ENCODE data around the gene UHRF1. TPM values are rescaled to one million over a fixed set of nuclear protein-coding genes. Genes with fewer than 3 reads are reported as not detected.

Gene UHRF1
- total RNA-seq, 4 donors from 2014 or later: 0.46 to 21.8 (median 0.77) TPM; not detected in 1

DNA sequence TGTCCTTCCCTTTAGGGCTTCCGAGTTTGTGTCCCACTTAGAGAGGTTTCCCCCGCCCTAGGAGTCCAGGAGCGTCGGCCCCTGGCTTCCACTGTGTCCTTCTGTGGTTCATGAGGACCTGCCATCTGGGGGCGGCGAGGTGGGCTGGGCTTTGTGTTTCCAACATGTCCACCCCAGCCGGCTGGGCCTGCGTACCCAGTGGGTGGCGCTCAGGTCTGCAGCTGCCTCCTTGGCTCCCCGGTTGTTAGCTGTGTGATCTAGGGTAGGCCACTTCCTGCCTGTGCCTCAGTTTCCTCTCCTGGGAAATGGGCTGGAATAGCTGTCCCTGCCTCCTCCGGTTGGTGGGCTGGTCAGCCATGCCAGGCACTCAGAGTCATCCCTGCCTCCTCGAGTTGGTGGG is 88.0 kb downstream of the UHRF1 start:
- H3K9me3 ChIP-seq: peaks cover 0 to 1% of the 10 kb centered on the region in 2 donors
- TF ChIP-seq POLR2A (IDR thresholded peaks at IDR 0.05) (no peak), CTCF (IDR thresholded peaks at IDR 0.05) (no peak)
- no peak overlapping the region for H3K4me3 ChIP-seq
- no peak overlapping the region for H3K27ac ChIP-seq
- DNase-seq: no peak
- no peaks in the 10 kb centered on the region for H3K4me1 ChIP-seq
- no peaks in the 10 kb centered on the region for H3K36me3 ChIP-seq
- intact Hi-C loops (cut with DNase I; ENCODE audit: low total_unique reads): no loop called here
- H3K27me3 ChIP-seq: no peaks in the 10 kb centered on the region

DNA sequence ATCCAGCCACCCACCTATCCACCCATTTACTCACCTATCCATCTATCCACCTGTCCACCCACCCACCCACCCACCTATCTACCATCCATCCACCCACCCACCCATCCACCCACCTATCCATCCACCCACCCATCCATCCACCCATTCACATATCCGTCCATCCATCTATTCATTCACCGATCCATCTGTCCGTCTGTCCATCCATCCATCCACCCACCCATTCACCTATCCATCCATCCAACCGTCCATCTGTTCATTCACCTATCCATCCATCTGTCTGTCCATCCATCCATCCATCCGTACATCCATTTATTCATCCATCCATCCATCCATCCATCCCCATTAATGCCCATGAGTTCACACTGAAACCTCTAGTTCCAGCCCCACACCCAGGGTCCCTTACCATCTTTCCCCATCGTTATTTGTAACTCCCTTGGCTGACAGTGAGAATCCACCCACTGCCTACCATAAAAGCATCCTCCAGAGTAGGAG is 90.9 kb downstream of the UHRF1 start:
- Histone ChIP-seq H3K9me3 (no peaks in the 10 kb centered on the region), H3K4me1 (no peaks in the 10 kb centered on the region), H3K27me3 (no peaks in the 10 kb centered on the region), H3K4me3 (no peak overlapping the region), H3K27ac (no peak overlapping the region), H3K36me3 (no peaks in the 10 kb centered on the region)
- no peak for DNase-seq
- TF ChIP-seq POLR2A (IDR thresholded peaks at IDR 0.05) (no peak), CTCF (IDR thresholded peaks at IDR 0.05) (no peak)
- intact Hi-C loops (cut with DNase I; ENCODE audit: low total_unique reads): no loop called here

GRCh38 chr19:5001615-5002014 is 92.3 kb downstream of the UHRF1 start:
- Histone ChIP-seq H3K4me3 (no peak overlapping the region), H3K4me1 (no peaks in the 10 kb centered on the region), H3K27ac (no peak overlapping the region), H3K27me3 (no peaks in the 10 kb centered on the region), H3K9me3 (no peaks in the 10 kb centered on the region), H3K36me3 (no peaks in the 10 kb centered on the region)
- intact Hi-C loops (cut with DNase I; ENCODE audit: low total_unique reads): no loop called here
- TF ChIP-seq POLR2A (IDR thresholded peaks at IDR 0.05) (no peak), CTCF (IDR thresholded peaks at IDR 0.05) (peak in 3 of 4 experiments; percentile 18 to 33 (median 27))
- DNase-seq: no peak

DNA sequence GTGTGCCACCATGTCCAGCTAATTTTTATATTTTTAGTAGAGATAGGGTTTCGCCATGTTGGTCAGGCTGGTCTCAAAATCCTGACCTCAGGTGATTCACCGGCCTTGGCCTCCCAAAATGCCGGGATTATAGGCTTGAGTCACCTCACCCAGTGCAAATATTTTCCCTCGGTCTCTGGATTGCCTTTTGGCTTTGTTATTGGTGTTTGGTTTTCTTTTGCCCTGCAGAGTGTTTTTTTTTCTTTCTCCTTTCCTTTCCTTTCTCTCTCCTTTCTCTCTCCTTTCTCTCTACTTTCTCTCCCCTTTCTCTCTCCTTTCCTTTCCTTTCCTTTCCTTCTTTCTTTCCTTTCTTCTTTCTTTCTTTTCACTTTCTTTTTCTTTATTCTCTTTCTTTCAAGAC is 92.8 kb downstream of the UHRF1 start:
- TF ChIP-seq POLR2A (IDR thresholded peaks at IDR 0.05) (no peak), CTCF (IDR thresholded peaks at IDR 0.05) (no peak)
- no peak overlapping the region for H3K4me3 ChIP-seq
- H3K9me3 ChIP-seq: no peaks in the 10 kb centered on the region
- intact Hi-C loops (cut with DNase I; ENCODE audit: low total_unique reads): no loop called here
- H3K4me1 ChIP-seq: no peaks in the 10 kb centered on the region
- no peaks in the 10 kb centered on the region for H3K36me3 ChIP-seq
- DNase-seq: no peak
- H3K27ac ChIP-seq: no peak overlapping the region
- H3K27me3 ChIP-seq: no peaks in the 10 kb centered on the region

- Histone ChIP-seq H3K9me3 (no peaks in the 10 kb centered on the region), H3K27ac (no peak overlapping the region)
These were observed 94.5 kb downstream of the UHRF1 start for GRCh38 chr19:5003781-5004180.

More at GRCh38 chr19:5003781-5004180, 94.5 kb downstream of the UHRF1 start:
- no peak for TF ChIP-seq POLR2A (IDR thresholded peaks at IDR 0.05)
- no peak for TF ChIP-seq CTCF (IDR thresholded peaks at IDR 0.05)
- no peaks in the 10 kb centered on the region for H3K36me3 ChIP-seq
- no peaks in the 10 kb centered on the region for H3K4me1 ChIP-seq
- intact Hi-C loops (cut with DNase I; ENCODE audit: low total_unique reads): no loop called here
- DNase-seq: no peak
- no peaks in the 10 kb centered on the region for H3K27me3 ChIP-seq
- no peak overlapping the region for H3K4me3 ChIP-seq
